ENCODE data around the gene RARS2.
"Not testable (repeated sequence)": the region's sequence is repeated elsewhere in the genome, so short reads cannot be mapped to it uniquely, and the experiment has no call there.

RARS2 gene, protein sequence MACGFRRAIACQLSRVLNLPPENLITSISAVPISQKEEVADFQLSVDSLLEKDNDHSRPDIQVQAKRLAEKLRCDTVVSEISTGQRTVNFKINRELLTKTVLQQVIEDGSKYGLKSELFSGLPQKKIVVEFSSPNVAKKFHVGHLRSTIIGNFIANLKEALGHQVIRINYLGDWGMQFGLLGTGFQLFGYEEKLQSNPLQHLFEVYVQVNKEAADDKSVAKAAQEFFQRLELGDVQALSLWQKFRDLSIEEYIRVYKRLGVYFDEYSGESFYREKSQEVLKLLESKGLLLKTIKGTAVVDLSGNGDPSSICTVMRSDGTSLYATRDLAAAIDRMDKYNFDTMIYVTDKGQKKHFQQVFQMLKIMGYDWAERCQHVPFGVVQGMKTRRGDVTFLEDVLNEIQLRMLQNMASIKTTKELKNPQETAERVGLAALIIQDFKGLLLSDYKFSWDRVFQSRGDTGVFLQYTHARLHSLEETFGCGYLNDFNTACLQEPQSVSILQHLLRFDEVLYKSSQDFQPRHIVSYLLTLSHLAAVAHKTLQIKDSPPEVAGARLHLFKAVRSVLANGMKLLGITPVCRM

DNA sequence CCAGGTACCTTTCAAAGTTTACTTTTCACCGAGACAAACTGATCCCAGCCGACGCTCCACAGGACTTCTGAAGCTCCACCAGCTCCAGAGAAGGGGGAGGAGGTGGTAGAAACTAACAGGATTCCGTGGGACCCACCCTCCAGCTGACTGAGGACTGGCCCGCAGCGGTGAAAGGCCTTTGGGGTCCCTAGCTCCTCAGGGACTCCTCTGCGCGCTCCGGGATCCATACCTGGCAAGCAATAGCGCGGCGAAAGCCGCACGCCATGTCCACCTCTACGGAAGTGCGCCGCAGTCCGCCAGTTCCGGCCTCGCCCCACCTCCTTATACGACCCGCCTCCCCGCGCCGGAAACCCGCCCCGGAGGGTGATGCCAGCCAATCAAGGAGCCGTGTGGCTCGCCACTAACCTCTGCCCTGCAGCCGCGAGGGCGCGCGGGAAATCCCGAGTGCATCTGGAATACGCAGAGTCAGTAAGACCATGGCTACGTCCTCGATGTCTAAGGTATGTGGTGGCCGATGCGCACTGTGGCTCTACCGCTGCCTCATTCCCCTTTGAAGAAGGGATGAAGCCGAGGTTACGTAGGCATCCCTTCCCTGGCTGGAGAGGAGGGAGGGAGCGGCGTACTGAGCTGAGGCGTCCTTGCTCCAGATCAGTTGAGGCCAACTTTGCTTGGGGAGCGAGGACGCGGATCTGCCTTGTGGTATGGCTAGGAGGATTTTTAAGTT is at the start of gene RARS2, which contains the start of gene ORC3:
TSS of gene RARS2 (minus strand) at position 295 of the 724 bp plus-strand sequence. CDS start at position 265, 30 bp downstream.
TSS of gene ORC3 (plus strand) at position 443 of the 724 bp plus-strand sequence. CDS start at position 477, 34 bp downstream.
- DNase-seq (ENCODE audit: low read depth) = peak; percentile 84

DNA sequence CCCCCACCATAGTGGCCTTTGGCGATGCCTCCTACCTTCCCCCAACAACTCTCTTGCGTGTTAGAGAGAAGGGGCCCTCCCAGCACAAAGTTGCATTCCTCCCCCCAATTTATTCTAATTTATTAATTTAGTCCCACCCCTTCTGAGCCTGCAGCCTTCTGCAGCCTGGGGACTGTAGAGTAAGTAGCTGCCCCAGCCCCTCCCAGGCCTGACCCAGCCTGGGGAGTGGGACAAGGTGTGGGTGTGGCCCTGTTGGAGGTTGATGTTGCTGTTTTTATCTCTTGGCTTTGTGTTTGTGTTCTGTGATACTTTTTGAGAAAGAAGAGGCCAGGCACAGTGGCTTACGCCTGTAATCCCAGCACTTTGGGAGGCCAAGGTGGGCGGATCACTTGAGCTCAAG is 49.6 kb upstream of the RARS2 start:
- DNase-seq (ENCODE audit: low read depth) = no peak

DNA sequence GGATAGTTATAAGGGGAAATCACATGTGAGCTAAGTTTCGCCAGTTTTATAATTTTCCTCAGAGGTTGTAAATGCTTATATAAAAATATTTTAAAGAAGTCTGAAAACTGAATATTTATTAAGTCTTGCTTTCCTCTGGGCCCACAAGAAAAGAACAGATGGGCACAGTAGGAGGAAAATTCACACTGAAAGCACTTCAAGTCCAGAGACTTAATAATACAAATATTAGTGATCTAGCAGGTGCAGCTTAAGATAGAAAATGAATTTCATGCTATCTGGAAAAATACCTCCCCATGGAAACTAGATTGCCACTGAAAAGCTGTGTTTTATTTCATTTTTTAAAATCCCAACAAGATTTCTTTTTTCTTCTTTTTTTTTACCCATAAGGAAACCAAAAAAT is 47.3 kb upstream of the RARS2 start:
- no peak for DNase-seq (ENCODE audit: low read depth)

DNA sequence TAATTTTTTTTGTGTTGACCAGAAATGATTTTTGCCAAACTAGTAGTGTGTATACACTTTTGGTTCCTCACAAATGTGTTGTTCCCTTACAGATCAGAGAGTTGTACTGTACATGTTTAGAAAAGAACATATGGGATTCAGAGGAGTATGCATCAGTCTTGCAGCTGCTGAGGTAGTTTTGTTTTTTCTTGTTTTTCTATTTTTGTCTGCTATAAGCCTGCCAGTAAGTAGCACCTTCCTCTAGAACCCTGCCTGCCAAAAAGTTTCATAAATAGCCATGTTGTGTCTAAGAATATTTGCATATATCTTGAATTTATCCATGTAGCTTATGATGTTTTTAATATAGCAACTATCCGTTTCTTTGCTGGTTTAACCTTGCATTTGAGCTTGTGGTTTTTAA is 46.5 kb upstream of the RARS2 start:
- no peak for DNase-seq (ENCODE audit: low read depth)

DNA sequence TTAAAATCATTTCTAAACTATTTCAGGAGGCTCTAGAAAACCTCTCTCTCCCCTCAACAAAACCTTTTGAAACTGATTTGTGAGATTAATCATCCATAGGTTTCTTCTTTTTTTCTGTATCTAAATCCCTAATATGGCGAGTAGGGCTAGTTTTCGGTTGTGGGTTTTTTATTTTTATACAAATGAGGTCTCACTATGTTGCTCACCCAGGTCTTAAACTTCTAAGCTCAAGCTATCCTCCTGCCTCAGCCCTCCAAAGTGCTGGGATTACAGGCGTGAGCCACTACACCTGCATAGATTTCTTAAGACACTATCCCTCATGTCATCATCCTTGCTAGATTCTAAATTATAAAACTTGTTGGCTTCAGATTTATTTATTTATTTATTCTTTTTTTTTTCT is 44.1 kb upstream of the RARS2 start:
- DNase-seq (ENCODE audit: low read depth) = no peak

DNA sequence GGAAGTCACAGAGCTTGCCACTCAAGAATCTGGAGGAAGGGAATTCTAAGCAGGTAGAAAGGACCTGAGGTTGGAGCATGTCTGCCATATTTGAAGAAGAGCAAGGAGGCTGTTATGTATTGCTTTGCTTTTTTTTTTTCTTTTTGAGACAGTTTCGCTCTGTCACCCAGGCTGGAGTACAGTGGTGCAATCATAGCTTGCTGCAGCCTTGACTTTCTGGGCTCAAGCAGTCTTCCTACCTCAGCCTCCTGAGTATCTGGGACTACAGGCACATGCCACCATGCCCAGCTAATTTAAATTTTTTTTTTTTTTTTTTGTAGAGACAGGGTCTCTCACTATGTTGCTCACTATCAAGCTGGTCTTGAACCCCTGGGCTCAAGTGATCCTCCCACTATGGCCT is 41.0 kb upstream of the RARS2 start:
- no peak for DNase-seq (ENCODE audit: low read depth)

DNA sequence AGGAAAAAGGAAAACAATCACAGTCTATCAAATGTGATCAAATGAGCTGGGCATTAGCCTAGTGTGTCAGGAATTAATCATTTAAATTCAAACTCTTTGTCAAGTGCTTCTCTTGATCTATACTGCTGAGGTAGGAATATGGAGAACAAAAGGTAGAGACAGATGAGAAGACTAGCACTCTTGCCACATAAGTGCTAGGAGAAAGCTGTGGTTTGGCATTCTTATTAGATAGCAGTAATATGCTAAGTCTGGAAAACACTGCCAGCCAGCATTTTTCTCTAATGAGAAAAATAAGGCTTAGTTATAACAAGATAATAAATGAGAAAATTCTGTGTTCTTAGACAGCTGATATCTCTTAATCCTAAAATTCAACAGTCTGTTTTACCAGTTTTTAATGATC is 39.1 kb upstream of the RARS2 start:
- DNase-seq (ENCODE audit: low read depth) = no peak

DNA sequence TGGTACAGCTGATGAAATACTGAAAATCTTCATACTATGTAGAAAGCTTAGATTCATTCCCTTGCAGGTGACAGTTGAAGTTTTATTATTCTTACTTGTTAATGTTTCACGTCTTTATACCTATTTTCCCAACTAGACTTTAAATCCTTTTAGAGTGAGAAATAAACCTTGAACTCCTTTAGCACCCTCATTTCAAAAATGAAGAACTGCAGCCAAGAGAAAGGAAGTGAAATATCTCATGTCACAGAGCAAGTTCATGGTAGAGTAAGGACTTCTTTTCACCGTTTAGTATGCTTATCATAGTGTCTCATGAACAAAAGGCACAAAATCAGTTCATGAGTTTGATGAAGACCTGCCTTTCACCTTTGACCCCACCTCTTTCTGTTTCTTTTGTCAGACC is 38.6 kb upstream of the RARS2 start:
- DNase-seq (ENCODE audit: low read depth) = no peak

DNA sequence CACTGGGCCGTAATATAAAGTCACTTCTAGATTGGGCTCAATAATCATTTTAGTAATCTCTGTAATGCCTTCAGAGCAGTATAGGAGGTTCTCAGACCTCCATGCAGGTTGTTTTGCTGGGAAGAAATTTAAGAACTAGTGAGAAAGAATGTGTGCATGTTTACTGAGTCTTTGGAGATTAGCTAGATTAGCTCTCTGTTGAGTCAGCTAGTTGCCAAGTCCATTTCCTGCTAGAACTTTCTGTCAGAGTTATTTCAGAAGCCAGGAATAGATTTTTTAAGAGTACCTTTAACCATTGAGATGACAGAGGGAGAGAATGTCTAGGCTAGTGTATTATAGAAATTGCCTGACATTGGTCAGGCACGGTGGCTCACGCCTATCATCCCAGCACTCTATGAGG is 33.5 kb upstream of the RARS2 start:
- DNase-seq (ENCODE audit: low read depth) = no peak

DNA sequence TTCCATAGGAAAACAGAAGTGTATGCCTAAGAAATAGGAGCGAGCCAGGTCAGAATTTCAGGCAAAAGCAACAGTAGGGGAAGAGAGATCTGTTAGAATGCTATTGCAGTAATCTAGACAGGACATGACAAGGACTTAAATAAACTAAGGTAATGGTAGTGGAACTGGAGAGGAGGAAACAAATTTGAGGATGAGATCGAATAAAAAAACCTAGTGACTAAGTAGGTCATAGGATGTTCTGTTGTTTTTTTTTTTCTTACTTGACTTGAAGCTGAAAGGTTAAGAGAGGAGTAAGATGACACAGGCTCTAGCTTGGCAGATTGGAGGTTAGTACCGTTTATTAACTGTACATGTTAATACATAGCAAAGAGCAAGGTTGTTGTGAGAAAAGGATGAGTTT is 28.7 kb upstream of the RARS2 start:
- no peak for DNase-seq (ENCODE audit: low read depth)

DNA sequence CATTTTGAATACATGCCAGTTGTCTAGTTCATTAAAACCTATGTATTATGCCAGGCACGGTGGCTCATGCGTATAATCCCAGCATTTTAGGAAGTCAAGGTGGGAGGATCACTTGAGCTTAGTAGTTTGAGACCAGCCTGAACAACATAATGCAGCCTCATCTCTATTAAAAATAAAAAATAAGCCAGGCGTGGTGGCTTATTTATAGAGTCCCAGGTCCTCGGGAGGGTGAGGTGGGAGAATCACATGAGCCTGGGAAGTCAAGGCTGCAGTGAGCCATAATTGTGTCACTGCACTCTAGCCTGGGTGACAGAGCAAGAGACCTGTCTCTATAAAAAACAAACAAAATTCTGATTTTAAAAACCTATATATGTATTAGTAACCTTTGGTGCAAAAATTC is 27.6 kb upstream of the RARS2 start:
- no peak for DNase-seq (ENCODE audit: low read depth)

DNA sequence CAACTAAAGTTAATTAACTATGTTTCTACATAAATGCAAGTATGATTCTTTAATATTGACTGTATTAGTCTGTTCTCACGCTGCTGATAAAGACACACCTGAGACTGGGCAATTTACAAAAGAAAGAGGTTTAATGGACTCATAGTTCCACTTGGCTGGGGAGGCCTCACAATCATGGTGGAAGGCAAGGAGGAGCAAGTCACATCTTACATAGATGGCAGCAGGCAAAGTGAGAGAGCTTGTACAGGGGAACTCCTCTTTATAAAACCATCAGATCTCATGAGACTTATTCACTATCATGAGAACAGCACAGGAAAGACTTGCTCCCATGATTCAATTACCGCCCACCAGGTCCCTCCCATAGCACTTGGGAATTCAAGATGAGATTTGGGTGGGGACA is 23.2 kb upstream of the RARS2 start:
- not testable (repeated sequence) for DNase-seq (ENCODE audit: low read depth)

DNA sequence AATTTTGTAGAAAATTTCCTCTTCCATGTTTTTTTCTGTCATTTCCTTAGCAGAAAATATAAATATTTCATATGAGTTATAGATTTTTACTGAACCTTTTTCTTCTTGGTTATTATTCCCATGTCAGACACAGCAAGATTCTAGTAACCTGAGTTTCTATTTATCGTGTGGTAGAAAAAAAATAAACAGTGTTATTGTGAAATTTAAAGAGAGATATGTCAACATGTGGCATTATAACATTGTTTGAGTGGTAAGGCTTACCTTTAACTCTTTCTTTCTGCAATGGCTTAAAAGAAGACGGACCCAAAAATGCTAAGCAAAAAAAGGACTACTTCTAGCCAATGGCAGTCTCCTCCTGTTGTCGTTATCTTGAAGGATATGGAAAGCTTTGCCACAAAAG is 19.0 kb upstream of the RARS2 start:
- no peak for DNase-seq (ENCODE audit: low read depth)

DNA sequence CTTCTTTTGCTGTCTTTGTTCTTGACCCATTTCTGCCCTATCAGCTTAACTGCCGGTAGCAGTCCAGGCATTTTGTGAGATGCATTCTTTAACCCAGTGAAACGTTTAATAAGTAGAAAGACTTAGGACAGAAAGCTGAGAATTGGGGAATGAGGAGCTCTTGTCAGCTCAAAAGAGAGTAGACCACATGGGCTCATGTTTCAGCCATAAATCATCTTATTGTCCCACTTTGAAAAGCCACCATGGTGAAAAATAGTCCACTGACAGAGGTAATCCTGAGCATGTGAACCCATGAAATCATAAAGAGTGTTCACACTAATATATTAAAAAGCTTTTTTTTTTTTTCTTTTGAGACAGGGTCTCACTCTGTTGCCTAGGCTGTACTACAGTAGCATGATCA is 16.4 kb upstream of the RARS2 start:
- no peak for DNase-seq (ENCODE audit: low read depth)

DNA sequence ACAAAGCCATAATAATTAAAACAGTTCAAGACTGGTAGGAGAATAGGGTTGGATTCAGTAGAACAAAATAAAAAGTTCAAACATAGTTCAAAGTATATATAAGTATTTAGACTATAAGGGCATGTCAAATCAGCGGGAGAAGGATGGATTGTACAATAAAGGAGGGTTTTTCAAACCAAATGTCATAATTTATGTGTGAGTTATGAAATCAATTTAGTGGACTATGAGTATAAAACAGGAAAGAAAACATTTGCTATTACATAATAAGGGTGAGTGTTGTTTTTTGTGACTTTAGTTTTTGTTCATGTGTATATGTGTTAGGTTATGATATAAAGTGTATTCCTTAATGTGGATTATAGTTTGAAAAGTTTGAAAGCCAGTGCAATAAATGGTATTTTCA is 10.8 kb upstream of the RARS2 start:
- no peak for DNase-seq (ENCODE audit: low read depth)

DNA sequence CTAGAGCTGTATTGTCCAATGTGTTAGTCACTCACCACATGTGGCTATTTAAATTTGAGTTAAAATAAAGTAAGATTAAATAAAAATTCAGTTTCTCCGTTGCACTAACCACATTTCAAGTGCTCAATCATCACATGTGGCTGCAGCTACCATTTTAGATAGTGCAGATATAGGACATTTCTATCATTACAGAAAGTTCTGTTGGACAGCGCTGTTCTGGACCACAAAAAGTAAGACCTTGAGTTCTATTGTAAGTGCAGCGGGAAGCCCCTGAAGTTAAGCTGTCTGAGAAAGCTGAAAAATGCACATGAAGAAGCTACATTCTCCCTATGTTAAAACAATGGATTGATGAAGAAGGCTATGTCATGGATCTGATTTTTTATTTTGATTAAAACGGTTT is 1.2 kb upstream of the RARS2 start:
- no peak for DNase-seq (ENCODE audit: low read depth)

DNA sequence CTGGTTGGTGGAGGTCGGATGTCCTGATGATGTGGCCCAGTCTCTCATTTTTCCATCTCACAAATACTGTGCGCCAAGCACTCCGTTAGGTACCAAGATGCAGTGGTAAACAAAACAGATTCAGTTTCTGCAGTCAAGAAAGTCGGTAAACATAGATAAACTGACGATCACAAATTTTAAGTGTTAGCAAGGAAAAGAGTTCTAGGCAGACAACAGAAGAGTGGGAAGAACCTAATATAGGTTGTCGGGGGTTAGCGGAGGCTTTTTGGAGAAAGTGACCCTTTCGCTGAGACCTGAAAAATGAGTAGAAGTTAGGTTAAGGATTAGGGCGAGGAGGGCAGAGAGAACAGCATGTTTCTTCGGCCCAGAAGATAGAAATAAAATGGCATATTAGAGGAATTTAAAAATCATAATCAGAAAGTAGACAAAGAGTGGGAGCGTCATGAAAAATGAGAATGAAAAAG is 662 bp upstream of the RARS2 start:
- no peak for DNase-seq (ENCODE audit: low read depth)

DNA sequence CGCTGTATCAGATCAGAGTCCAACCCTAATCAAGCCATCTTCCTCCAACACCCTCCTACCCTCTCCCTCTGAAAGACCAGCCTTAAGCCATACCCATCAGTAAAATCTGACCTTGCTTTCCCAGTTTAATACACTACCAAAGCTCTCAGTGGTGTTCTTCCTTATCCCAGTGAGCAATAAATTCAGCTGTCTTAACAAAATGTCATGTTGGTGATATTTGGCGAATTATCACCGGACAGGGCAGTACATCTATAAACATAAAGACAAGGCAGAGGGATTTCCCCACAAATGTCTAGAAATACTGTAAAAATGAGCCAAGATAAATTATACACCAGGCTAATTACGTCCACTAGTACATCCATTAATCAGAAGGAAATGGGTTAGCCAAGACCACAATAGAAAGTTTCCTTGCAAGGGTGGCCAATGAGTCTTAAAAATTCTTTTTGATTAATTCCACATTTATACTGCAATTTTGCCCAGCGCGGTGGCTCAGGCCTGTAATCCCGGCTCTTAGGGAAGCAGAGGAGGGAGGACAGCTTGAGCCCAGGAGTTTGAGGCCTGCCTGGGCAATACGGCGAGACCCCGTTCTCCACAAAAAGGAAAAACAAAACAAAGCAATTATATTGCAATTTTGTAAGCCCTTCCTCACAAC is 905 bp downstream of the RARS2 start:
- DNase-seq (ENCODE audit: low read depth) = no peak

DNA sequence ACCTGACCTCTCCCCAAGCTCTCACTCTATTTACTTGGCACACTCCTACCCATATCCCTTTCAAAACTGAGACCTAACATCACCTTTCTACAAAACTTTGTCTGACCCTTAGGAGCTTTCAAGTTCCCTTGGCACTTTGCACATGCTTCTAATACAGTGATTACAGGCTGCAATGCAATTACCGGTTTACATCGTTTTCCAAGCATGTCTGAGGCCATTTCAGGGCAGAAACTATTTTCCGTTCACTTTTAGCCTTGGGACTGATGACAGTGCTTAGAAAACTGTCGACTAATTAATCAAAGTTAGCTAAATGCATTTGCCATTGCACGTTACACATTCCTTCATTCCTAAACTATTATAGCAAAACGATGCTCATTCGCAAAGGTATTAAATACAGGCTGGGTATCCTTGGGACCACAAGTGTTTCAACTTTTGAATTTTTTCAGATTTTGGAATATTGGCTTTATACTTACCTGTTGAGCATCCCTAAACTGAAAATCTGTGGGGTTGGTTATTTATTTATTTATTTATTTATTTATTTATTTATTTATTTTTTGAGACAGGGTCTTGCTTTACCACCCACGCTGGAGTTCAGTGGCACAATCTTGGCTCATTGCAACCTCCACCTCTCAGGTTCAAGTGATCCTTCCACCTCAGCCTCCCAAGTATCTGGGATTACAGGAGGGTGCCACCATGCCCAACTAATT is 3.3 kb downstream of the RARS2 start:
- DNase-seq (ENCODE audit: low read depth) = no peak

DNA sequence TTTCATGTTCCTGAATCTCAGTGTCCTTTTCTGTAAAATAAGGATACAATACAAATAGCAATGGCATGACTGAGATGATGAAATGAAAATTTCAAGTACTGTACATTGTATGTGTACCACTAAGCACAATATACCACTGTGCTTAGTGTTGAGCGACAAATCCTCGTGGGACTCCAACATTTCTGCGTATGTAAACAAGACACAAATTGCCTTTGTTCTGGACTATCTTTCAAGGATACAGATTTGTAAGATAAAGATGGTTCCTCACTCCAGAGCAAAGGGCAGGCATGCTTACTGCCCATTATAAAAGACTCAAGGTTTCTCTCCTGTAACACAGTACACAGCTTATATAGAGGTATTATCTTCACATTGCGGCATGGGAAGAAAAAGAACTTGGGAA is 6.0 kb downstream of the RARS2 start:
- no peak for DNase-seq (ENCODE audit: low read depth)

DNA sequence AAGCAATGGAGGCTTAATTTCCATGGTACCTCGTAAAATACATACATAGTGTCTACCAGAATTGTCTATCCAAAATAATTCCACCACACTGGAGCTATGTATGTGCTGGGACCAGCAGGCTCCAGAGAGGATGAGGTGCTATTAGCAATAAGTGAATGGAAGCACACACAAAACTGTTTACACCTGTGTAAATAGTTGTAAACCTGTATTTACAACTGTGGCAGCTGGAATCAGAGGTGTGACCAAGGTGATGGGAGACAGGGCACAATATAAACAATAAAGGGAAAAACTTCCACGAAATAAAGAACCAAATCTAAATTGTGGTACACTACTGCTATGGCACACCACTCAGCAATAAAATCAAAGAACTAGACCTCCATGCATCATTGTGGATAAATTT is 14.4 kb downstream of the RARS2 start:
- no peak for DNase-seq (ENCODE audit: low read depth)

DNA sequence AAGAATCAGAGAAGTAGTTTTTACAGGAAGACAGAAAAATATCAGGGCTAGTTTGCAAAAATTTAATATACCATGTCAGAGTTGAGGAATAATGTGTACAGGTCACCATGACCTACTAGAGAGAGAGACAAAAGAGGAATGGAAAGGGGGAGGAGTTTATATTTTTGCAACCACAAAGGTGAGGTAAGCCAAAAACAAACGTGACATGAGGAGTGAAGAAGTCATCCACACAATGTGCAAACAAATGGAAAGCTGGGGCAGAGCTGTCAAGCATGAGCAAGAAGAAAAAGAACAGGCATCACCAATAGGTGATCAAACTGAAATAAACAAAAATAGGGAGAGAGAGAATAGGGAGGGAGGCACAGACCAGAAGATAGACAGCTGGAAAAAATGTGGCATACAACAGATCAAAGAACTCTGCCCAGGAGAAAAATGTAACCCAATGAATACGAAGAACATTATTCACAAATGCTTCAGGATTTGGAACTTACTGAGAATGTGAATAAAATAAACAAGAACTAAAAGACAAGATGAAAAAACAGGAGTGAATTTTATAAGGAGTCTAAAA is 15.5 kb downstream of the RARS2 start:
- no peak for DNase-seq (ENCODE audit: low read depth)
